Fibroblast of villous mesenchyme (primary cell): ENCODE measurements around the gene RAVER1. TPM values are rescaled to one million over a fixed set of nuclear protein-coding genes. Genes with fewer than 3 reads are reported as not detected.
"Not testable (repeated sequence)": the region's sequence is repeated elsewhere in the genome, so short reads cannot be mapped to it uniquely, and the experiment has no call there.

Experiments used
- DNase-seq: peaks from one replicate; pipeline ENCODE4 v3.0.0-alpha.2; 2010; ENCODE audit warnings: low read depth
- H3K4me3 ChIP-seq: 2 replicates; pipeline ENCODE4 v1.5.1; 2011; ENCODE audit warnings: low read depth, mild to moderate bottlenecking, low read length
- total RNA-seq: library from RNA; depleted of rRNA; stranded (reverse); fragments of >200 nt; gene quantifications from 2 replicates; pipeline ENCODE4 v1.2.3, GENCODE V29; 2012
- TF ChIP-seq, protein P1 (sequence below): IDR thresholded peaks from 2 replicates; pipeline ENCODE4 v1.5.1; 2012; ENCODE audit warnings: low read depth, mild to moderate bottlenecking, low read length; ENCODE audit not compliant: insufficient read depth

Gene RAVER1
- total RNA-seq, 1 donor, result 10.4 TPM

DNA sequence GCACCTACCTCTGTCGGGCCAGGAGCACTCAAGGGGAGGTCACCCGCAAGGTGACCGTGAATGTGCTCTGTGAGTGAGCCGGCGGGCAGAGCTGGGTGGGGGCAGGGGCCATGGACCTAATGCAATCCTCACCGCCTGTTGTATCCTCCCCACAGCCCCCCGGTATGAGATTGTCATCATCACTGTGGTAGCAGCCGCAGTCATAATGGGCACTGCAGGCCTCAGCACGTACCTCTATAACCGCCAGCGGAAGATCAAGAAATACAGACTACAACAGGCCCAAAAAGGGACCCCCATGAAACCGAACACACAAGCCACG, 48.4 kb downstream of the RAVER1 start:
- no peak overlapping the region for H3K4me3 ChIP-seq
- DNase-seq, result no peak
- TF ChIP-seq, protein P1, sequence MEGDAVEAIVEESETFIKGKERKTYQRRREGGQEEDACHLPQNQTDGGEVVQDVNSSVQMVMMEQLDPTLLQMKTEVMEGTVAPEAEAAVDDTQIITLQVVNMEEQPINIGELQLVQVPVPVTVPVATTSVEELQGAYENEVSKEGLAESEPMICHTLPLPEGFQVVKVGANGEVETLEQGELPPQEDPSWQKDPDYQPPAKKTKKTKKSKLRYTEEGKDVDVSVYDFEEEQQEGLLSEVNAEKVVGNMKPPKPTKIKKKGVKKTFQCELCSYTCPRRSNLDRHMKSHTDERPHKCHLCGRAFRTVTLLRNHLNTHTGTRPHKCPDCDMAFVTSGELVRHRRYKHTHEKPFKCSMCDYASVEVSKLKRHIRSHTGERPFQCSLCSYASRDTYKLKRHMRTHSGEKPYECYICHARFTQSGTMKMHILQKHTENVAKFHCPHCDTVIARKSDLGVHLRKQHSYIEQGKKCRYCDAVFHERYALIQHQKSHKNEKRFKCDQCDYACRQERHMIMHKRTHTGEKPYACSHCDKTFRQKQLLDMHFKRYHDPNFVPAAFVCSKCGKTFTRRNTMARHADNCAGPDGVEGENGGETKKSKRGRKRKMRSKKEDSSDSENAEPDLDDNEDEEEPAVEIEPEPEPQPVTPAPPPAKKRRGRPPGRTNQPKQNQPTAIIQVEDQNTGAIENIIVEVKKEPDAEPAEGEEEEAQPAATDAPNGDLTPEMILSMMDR, result no peak

- no peak overlapping the region for H3K4me3 ChIP-seq
- no peak for DNase-seq
- TF ChIP-seq, protein P1, result no peak
These were observed 49.0 kb downstream of the RAVER1 start for GRCh38 chr19:10284065-10284959.

DNA sequence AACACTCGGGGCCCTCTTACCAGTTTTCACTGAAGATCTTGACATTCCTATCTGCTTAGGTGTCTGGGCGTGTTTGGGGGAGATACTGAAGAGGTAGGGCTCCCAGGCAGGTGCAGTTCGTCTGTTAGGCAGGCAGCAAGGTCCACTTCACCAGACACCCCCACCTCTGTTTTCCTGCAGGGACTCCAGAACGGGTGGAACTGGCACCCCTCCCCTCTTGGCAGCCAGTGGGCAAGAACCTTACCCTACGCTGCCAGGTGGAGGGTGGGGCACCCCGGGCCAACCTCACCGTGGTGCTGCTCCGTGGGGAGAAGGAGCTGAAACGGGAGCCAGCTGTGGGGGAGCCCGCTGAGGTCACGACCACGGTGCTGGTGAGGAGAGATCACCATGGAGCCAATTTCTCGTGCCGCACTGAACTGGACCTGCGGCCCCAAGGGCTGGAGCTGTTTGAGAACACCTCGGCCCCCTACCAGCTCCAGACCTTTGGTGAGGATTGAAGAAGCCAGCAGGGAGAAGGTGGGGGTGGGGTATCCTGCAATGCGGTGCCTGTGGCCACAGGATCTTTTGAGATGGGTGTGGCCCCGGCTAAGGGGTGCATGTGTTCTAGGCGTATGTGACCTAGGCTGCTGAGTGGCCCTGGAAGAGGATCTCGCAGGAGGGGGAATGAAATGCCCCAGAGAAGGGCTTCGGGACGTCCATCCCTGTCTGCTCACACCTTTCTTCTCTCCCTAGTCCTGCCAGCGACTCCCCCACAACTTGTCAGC, 49.8 kb downstream of the RAVER1 start:
- TF ChIP-seq, protein P1, result no peak
- no peak overlapping the region for H3K4me3 ChIP-seq
- no peak for DNase-seq

DNA sequence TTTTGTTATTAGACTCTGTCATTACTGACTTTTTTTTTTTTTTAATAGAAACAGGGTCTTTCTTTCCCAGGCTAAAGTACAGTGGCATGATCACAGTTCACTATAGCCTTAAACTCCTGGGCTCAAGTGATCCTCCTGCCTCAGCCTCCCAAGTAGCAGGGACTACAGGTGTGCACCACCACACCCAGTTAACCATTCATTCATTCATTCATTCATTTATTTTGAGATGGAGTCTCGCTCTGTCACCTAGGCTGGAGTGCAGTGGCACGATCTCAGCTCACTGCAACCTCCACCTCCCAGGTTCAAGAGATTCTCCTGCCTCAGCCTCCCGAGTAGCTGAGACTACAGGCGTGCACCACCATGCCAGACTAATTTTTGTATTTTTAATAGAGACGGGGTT, 51.3 kb downstream of the RAVER1 start:
- not testable (repeated sequence) for H3K4me3 ChIP-seq, DNase-seq

DNA sequence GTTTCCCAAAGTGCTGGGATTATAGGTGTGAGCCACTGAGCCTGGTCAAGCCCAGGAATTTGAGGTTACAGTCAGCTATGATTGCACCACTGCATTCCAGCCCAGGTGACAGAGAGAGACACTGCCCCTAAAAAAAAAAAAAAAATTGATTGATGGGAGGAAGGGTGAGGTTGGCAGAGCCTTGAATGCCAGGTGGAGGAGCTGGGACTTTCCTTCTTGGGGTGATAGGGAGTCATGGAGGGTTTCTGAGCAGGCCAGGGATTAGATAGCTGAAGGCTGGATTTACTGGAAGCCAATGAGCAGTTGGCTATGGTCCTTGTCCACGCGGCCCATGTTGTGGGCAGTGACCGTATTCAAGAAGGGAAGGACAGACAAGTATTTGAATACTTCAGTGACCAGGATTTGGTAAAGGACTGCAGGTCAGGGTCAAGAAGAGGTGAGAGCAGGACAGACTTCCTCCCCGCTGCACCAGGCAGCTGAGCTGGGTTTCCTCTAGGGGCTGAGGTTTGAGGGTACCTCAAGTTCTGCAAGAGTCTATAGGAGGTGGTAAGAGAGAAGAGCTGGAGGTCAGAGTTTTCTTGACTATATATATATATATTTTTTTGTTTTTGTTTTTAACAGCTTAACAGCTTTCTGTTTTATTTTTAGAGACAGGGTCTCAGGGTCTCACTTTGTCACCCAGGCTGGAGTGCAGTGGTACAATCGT, 53.4 kb downstream of the RAVER1 start:
- no peak for DNase-seq
- no peak overlapping the region for H3K4me3 ChIP-seq
- TF ChIP-seq, protein P1, result no peak

DNA sequence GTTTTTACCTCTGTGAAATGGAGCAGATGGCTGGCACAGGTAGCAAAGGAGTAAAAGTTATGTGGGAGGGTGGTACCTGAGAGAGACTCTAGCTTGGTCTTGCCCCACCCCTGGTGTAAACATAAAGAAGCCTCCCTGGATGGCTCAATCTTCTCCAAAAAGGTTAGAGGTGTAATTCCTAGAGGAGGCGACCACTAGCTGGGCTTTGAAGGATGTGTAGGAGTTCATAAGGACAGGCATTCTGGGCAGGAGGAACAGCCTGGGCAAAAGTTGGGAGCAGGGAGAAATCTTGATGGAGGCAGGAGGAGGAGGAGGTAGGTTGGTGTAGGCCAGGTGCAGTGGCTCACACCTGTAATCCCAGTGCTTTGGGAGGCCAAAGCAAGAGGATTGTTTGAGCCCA, 54.4 kb downstream of the RAVER1 start:
- TF ChIP-seq, protein P1, result no peak
- no peak overlapping the region for H3K4me3 ChIP-seq
- no peak for DNase-seq
